Stimulated activated naive CD8-positive, alpha-beta T cell treated with anti-CD3 and anti-CD28 coated beads, Interleukin-15, Interleukin-2, amounts not matched to agents 100 U/mL and 50 U/mL, for 24 hours (primary cell): ENCODE data around the gene PSG11.
"Not testable (repeated sequence)": the region's sequence is repeated elsewhere in the genome, so short reads cannot be mapped to it uniquely, and the experiment has no call there.

Experiments
- ATAC-seq: fragments of 150-1000 bp; cut with Tn5 transposase; one replicate; pipeline ENCODE4 v1.10.0; 2021
- DNase-seq: peaks from one replicate; pipeline ENCODE4 v3.0.0; 2021

Gene PSG11

DNA sequence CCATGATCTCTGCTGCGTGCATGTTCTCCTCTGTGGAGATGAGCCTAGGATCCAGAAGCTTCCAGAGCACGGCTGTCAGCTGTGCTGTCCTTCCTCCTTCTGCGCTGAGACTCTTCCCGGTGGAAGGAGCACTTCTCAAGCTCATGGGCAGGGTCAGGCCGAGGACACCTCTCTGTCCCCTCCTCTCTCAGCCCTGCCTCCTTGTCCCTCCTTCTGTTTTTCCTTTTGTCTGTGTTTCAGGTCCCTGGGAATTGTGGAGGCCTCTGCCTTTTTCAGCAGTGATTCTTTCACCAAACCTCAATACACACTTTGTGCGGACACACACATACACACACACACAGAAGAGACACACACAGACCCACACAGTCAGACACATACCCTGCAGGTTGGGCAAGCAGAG, at the start of gene PSG11:
PSG11 (minus strand) TSS at position 101 of the 400 bp plus-strand sequence; CDS start at position 4, 97 bp downstream.
- not testable (repeated sequence) for ATAC-seq, DNase-seq

DNA sequence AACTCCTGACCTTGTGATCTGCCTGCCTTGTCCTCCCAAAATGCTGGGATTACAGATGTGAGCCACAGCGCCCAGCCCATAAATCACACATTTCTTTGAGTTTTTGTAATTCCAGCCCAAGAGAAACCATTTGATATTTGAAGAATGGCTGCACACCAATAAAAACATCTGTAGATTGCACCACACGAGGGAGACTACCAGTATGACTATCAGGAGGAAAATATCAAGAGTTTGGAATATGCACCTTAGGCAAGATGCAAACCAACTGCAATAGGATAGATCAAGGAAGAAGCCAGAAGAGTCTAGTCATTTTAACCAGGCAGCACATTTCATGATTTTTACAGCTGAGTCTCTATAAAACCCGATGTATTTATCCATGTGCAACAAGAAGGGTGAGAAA, 36.1 kb upstream of the PSG11 start:
- ATAC-seq, DNase-seq: not testable (repeated sequence)

DNA sequence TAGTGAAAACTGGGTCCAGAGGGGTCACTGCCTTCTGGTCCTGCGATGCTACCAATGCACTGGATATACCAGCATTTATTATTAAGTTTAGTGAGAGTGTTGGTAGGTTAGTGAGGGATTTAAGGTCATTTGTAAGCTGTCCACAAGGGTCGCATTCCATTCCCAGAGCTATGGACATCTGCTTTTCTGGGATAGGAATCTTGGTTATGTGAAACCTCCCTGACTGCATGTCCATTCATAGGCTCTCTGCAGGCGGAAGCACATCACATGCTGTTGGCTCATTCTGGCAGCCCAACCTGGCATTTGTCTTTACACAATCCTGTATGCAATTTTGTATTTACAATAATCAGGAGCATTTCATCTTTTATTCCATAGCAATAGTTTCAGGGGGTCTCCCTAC, 35.1 kb upstream of the PSG11 start:
- DNase-seq = not testable (repeated sequence)

DNA sequence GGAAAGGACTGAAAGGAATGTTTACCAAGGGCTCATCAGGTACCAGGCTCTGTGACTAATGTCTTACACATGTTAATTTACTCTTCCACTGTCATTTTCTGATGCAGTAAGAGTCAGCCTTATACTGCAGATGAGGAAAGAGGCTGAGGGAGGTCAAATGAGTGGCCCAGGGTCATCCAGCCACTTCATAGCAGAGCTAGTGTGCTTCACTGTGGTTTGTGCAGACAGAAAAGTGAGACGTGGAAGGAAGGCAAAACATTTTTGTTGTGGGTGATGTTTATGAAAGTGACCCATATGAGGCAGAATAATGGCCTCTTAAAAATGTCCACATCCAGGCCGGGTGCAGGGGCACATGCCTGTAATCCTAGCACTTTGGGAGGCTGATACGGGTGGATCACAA, 34.0 kb upstream of the PSG11 start:
- not testable (repeated sequence) for ATAC-seq

More for the DNA sequence above, 35.1 kb upstream of the PSG11 start:
- not testable (repeated sequence) for ATAC-seq

DNA sequence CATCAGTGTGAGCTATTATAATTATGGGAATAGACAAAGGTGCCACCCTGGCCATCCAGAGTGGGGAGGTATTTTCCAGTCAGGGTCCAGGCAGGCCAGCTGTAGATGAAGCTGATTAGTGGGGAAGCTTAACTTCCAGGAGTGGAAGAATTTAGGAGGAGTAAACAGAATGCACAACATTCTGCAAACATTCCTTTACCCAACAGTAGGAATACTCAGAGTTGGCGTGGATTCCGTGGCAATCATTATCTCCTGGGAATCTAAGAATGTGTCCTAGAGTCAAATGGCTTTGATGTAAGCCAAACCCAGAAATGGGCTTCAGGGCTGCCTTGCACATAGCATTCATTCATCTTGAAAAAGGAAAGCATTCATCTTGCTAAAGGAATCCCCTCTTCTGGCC, 33.2 kb upstream of the PSG11 start:
- ATAC-seq, DNase-seq: not testable (repeated sequence)

More for the DNA sequence above, 34.0 kb upstream of the PSG11 start:
- not testable (repeated sequence) for DNase-seq

DNA sequence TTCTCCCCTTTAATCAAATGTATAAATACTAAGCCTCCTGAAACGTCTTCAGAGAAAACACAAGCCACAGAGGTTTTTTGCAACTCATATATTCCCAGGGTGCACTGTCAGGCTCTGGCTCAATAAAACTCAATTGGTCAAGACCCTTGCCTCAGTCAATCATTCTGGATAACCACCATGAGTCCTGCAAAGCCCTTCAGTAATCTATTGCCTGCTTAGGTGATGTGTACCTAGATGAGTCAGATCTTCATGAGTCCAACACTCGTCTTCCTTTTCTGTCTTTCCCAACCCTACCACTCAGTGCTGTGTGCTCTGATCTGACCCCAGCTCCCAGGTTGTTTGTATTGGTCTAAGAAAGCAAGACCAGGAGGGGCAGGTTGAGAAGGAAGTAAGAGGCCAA, 32.2 kb upstream of the PSG11 start:
- not testable (repeated sequence) for ATAC-seq, DNase-seq

DNA sequence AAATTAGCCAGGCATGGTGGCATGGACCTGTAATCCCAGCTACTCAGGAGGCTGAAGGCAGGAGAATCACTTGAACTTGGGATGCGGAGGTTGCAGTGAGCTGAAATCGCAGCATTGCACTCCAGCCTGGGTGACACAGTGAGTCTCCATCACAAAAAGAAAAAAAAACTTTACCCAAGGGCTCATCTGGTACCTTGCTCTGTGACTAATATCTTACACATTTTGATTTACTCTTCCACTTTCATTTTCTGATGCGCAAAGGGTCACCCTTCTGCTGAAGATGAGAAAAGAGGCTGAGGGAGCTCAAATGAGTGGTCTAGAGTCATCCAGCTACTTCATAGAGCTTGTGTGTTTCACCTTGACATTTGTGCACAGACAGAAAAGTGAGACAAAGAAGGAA, 21.7 kb upstream of the PSG11 start:
- not testable (repeated sequence) for DNase-seq, ATAC-seq

DNA sequence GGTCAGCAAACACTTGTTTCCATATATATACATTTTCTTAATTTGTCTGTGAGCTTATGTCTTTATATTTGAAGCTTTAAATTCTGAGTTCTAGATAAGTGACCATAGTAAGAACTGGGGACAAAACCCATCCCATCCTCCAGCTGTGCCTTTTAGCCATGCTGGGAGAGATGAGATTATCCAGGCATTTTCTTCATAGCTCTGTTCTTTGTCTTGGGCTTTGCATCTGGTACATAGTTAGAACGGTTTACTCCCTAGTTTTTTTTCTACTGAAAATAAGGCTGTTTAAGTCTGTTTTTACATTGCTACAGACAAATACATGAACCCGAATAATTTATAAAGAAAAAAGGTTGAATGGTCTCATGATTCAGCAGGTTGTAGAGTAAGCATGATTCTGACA, 20.3 kb upstream of the PSG11 start:
- not testable (repeated sequence) for ATAC-seq, DNase-seq

DNA sequence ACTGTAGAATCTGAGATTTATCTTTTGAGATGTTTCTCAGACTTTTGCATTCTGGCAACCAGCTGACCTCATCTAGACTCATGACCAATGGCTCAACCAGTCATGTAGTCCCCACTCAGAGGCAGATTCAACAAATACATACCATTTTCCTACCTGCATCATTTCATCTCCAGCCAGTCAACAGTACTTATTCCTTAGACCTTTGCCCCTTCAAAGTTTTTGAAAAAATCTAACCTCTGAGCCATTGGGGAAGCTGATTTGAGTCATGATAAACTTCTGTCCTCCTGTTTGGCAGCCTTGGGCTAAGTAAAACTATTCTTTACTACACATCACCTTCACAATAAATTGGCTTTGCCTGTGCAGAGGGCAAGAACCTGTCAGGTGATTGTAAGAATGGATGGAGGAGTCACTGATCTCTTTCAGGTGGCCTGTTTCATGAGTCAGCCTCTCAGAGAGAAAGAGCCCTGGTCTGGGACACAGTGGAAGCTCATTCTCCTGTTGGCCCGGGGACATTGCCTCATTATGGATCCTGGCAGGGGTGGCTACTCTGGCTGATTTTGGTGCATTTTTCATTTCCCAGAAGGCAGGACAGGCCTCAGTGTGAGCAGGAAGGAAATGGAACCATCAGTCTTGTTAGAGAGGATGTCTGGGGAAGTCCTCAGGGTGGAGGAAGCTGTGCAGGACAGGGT, 17.4 kb upstream of the PSG11 start:
- not testable (repeated sequence) for DNase-seq

DNA sequence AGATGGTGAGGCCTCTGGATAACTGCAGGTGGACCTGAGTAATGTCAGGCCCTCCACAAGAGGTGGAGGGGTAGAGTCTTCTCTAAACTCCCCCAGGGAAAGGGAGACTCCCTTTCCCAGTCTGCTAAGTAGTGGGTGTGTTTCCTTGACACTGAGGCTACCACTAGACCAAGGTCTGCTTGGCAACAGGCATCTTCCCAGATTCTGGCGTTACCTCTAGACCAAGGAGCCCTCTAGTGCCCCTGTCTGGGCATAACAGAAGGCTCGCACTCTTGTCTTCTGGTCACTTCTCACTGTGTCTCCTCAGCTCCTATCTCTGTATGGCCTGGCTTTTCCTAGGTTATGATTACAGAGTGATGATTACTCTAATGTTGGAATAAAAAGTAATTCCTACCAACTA, 5.4 kb upstream of the PSG11 start:
- ATAC-seq, DNase-seq: not testable (repeated sequence)

More for the DNA sequence above, 17.4 kb upstream of the PSG11 start:
- not testable (repeated sequence) for ATAC-seq

DNA sequence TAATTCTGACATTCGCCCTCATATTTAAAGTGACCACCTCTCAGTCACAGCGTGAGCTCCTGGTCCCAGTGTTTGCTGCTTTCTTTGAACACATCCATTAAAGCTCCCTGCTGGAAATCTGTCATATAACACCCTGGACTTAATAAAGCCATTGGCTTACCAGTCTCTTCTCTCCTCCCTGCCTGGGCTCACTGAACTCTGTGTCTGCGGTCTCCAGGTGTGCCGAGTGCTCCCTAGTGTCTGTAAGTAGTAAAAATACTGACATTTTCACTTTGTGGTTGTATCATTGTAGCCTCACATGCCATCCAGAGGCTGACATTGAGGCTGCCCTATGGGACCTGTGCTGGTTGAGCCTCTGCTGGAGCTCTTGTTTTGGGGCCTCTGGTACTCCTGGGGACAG, 2.6 kb upstream of the PSG11 start:
- no peak for ATAC-seq
- no peak for DNase-seq

DNA sequence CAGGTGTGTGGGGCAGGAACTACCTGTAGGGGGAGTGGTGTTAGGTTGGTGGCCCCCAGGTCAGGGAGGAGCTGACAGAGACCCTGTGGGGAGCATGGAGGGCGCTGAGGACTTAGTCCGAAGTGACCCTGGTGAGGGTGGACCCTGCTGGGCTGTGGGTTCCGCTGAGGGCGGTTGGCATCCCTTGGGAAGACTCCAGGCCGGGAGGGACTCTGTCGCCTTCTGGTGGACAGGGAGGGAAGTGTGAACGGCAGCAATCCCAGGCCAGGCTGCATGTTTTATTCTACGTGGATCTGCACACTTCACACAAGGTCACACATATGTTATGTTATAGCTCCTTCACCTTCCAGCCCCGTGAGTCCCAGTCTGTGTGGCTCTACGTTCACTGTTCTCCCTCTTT, 1.7 kb upstream of the PSG11 start:
- not testable (repeated sequence) for DNase-seq, ATAC-seq

DNA sequence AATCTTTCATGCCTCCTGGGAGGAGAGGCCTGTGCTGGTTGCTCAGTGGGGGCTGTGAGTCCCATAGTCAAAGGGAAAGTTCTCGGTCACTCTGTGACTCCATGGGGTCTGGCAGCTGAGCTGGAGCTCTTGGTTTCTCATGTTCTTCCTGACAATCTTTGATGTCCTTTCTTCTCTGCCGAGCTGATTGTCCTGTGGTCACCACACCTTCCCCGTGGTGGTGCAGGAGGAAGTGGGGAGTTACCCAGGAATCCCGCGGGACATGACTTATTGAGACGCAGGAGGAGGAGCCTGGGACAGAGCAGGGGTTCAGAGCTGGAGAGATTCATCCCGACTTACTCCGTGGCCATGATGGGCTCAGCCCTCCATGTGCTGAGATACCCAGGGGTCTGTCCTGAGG, 792 bp upstream of the PSG11 start:
- not testable (repeated sequence) for ATAC-seq, DNase-seq

DNA sequence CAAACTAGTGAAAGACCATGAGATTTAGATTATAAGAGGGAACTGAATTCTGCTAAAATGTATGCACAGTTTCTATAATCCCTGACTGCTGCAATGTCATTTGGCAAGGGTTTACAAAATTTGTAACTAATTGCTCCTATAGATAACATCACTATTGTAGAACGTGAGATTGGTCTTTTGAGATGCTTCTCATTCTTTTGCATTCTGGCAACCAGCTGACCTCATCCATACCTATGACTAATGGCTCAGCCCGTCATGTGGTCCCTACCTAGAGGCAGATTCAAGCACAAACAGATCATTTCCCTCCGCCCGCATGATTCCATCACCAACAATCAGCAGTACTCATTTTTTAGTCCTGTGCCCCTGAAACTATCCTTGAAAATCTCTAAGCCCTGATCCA, 4.2 kb downstream of the PSG11 start:
- not testable (repeated sequence) for ATAC-seq, DNase-seq

DNA sequence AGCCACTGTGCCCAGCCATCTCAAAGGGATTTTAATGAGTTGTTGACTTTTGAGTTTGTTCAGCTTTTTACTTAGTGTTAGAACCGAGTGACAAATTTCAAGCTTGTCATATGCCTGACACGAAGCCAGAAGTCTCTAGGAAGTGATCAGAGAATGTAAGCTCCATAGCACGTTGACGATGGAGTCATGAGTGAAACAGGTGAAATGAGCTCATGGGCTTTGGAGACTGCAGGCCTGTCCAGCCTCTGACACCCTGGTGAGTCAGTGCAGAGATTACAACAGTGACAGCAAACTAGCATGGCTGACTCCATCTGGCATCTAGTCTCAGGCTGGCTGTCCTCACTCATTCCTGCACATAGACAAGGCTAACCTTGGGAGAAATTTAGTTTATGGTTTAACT, 4.6 kb downstream of the PSG11 start:
- not testable (repeated sequence) for DNase-seq, ATAC-seq

DNA sequence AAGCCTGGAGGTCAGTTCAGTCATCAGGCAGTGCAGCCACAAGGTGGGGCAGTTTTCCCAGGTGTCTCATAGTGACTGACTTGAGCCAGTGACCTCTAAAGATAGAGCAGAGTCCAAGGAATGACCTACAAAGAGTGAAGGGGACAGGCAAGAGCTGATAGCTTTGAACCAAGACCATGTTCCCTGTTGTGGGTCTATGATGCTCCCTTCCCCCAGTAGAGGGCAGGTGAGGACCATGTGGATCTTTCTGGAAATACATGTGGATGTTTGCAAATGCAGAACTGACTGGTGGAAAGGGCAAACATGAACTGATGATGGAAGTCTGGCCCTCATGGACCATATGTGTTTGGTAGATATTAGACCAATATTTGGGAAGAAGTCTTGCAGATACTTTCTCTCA, 6.7 kb downstream of the PSG11 start:
- not testable (repeated sequence) for ATAC-seq, DNase-seq

DNA sequence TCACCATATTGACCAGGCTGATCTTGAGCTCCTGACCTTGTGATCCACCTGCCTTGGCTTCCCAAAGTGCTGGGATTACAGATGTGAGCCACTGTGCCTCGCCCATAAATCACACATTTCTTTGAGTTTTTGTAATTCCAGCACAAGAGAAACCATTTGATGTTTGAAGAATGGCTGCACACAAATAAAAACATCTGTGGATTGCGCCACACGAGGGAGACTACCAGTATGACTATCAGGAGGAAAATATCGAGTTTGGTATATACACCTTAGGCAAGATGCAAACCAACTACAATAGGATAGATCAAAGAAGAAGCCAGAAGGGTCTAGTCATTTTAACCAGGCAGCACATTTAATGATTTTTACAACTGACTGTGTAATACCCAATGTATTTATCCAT, 20.4 kb downstream of the PSG11 start:
- DNase-seq, ATAC-seq: not testable (repeated sequence)

DNA sequence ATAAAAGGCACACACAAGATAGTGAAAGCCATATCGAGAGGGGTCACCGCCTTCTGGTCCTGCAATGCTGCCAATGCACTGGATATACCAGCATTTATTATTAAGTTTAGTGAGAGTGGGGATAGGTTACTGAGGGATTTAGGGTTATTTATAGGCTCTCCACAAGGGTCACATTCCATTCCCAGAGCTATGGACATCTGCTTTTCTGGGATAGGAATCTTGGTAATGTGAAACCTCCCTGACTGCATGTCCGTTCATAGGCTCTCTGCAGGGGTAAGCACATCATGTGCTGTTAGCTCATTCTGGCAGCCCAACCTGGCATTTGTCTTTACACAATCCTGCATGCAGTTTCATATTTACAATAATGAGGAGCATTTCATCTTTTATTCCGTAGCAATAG, 21.4 kb downstream of the PSG11 start:
- DNase-seq, ATAC-seq: not testable (repeated sequence)

DNA sequence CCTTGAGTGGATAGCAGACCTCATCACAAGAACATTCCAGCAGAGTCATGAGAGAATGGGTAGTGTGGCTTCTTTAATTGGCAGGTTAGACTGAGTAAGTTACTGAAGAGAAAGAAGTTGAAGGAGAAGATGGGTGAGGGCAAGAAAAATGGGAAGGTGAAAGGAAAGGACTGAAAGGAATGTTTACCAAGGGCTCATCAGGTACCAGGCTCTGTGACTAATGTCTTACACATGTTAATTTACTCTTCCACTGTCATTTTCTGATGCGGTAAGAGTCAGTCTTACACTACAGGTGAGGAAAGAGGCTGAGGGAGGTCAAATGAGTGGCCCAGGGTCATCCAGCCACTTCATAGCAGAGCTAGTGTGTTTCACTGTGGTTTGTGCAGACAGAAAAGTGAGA, 22.6 kb downstream of the PSG11 start:
- DNase-seq, ATAC-seq: not testable (repeated sequence)

DNA sequence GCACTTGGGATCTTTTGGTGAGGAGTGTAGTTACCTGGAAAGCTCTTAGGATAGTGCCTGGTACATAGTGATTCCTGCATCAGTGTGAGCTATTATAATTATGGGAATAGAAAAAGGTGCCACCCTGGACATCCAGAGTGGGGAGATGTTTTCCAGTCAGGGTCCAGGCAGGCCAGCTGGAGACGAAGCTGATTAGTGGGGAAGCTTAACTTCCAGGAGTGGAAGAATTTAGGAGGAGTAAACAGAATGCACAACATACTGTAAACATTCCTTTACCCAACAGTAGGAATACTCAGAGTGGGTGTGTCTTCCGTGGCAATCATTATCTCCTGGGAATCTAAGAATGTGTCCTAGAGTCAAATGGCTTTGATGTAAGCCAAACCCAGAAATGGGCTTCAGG, 23.3 kb downstream of the PSG11 start:
- ATAC-seq, DNase-seq: not testable (repeated sequence)

DNA sequence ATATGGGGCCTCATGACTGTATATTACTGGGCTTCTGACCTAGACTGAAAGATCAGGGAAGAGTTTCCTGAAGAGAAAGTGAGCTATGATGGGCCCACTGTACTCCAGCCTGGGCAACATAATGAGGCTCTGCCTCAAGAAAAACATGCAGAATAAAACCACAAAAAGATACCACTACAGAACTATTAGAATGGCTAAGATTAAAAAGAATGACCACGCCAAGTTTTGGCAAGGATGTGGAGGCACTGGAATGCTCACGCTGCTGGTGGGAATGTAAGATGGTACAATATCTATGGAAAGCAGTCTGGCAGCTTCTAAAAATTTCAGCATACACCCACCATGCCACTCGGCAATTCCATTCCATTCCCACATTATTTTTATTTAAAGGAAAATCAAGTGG, 30.1 kb downstream of the PSG11 start:
- DNase-seq, ATAC-seq: not testable (repeated sequence)

DNA sequence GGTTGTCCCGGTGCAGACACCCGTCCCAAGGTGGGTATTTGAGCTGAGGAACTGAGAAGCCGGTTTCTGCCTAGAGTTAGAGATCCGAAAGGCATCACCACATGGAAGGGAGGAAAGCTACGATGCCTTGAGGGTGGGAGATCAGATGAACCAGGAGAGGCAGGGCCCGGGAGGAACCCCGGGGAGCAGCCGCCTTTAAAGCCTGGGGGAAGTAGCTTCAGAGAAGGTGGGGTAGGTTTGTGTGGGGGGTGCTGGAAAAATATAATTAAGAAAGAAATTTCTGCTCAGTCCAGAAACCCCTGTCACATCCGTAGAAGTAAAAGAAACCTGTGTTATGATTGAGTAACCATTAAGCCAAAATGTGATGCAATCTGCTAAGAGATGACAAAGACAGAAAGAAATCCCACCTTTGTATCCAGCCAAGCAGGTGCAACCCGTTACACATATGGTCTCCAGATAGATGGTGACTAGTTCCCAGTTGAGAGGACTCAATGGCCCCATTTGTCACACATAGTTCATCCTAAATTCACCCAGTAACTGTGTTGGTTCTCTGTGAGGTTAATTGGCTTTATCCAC, 34.2 kb downstream of the PSG11 start:
- DNase-seq, ATAC-seq: not testable (repeated sequence)

DNA sequence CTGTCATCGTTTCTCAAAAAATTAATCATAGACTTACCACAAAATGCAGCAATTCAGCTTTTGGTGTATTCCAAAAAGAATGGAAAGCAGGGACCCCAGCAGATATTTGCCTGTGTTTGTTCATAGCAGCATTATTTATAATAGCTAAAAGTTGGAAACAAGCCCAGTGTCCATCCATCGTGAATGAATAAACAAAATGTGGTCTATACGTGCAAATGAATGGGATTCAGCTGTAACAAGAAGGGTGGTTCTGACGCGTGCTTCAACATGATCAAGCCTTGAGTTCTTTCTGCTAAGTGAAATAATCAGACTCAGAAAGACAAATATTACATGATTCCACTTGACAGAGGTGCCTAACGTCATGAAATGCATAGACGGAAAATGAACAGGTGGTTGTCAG, 36.4 kb downstream of the PSG11 start:
- ATAC-seq (no peak), DNase-seq (no peak)
